ENCODE data around the gene BRI3BP.
"Not testable (repeated sequence)": the region's sequence is repeated elsewhere in the genome, so short reads cannot be mapped to it uniquely, and the experiment has no call there.

The BRI3BP gene

GRCh38 chr12:125024949-125025563 lies 31.6 kb downstream of the BRI3BP start:
- no peak for DNase-seq

DNA sequence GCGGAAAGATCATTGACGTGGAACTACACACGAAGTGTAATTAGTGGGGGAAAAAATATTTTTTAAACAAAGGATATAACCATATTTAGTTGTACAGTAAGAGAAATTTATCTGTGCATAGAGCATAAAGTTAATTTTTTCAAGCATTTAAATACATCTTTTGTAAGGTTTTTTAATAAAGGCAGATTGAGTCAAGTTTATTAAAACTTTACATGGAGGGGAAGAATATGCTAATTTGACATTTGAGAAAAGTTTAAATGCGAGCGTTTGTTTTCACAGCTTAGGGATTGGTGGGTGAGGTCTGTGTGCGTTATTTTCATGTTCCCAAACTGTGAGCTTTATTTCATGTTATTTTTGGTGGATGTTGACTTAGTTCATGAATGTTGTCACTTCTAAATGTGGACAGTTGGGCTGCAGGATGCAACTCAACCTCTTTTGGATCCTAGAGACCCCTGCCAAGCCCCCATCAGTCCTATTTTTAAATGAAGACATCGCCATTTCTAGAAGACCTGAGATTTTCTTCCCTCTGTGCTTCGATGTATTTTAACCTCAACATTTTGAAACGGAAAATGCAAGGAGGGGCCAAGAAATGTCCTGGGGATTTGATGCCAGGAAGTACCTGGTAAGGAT lies 32.3 kb downstream of the BRI3BP start:
- DNase-seq = no peak

DNA sequence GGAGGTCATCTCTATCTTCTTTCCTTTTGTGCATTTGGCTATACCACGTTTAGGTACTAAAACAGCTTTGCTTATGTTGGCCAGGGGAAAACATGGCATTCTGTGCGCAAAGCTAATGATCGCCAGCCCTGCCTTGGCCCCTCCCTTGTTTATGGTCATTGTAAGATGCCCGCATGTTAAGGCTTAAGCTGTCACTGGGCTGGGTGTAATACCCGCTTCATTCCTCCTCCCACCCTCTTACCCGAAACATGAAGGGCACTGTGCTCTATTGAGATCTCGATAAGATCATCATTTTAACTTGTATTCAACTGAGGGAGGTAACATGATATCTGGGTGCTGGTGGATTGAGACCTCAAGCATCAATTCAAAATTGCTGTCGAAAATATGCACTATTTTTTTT lies 34.7 kb downstream of the BRI3BP start:
- DNase-seq = no peak

GRCh38 chr12:125029761-125030358 lies 36.4 kb downstream of the BRI3BP start:
- no peak for DNase-seq

DNA sequence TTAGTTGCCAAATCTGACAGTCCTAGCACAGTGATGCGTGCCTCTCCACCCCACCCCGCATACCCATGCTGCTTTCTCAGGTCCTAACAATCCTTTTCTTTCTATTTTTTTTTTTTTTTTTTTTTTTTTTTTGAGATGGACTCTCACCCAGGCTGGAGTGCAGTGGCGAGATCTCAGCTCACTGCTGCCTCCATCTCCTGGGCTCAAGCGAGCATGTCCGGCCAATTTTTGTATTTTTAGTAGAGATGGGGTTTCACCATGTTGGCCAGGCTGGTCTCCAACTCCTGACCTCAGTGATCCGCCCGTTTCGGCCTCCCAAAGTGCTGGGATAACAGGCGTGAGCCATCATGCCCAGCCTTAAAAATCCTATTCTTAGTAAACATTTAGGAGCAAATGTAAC lies 38.0 kb downstream of the BRI3BP start:
- not testable (repeated sequence) for DNase-seq

DNA sequence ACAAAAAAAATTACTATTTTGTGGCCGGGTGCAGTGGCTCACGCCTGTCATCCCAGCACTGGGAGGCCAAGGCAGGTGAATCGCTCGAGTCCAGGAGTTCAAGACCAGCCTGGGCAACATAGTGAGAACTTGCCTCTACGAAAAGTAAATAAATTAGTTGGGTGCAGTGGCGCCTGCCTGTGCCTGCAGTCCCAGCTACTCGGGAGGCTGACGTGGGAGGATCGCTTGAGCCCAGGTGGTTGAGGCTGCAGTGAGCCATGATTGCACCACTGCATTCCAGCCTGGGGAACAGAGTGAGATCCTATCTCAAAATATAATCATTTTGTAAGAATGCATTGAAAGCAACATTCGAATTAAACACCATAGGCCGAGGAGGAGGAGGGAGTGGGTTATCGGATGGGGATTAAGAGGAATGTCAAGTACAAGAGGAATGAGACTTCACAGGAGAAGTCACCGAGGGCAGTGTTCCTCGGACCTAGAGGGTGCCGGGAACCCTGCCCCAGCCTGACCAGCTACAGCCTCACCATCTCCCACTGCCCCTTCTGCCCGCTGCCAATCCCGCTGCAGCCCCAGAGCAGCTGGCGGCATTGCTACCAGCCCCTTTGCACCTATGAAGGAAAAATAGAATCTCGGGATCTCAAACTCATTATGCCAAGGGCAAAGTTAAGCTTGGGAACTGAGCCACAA lies 39.2 kb downstream of the BRI3BP start:
- no peak for DNase-seq

- no peak for DNase-seq
Observed at GRCh38 chr12:125033288-125033687, 39.8 kb downstream of the BRI3BP start.

GRCh38 chr12:125038976-125039625 lies 45.7 kb downstream of the BRI3BP start:
- no peak for DNase-seq

DNA sequence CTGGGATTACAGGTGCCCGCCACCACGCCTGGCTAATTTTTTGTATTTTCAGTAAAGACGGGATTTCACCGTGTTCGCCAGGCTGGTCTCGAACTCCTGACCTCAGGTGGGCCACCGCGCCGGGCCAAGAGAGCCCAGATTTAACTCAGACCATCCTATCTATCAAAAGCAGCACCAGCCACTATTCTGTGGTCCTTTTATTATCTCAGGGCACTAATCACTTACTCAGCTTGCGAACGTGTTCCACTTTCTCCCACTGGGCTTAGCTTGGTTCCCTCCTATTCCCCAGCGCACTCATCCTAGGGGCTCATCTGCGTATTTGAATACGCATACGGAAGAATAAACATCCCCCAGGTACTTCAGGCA lies 55.6 kb downstream of the BRI3BP start:
- DNase-seq = no peak

GRCh38 chr12:125050446-125050845 lies 57.0 kb downstream of the BRI3BP start:
- DNase-seq = no peak

DNA sequence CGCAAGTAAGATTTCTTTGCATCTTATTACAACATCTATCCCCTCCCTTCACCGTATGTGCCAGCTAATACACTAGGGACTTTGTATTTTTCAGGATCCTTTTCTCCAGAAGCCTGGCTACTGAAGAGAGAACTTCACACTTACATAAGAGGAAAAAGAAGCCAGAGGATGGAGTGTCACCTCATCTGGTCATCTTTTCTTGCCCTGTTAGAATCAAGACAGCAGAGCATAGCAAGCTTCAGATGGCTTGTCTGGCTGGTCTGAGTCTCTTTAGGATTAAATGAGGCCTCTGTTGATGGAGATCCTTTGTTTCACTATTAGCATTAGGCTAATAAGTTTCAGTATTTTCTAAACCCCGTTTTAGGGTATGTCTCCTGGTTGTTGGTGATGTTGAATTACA lies 57.4 kb downstream of the BRI3BP start:
- DNase-seq = no peak

- DNase-seq = no peak
Observed at GRCh38 chr12:125053821-125054220, 60.4 kb downstream of the BRI3BP start.

- DNase-seq = no peak
Observed at GRCh38 chr12:125055591-125055990, 62.1 kb downstream of the BRI3BP start.

GRCh38 chr12:125056306-125056705 lies 62.9 kb downstream of the BRI3BP start:
- no peak for DNase-seq

GRCh38 chr12:125057708-125058107 lies 64.3 kb downstream of the BRI3BP start:
- DNase-seq = no peak

DNA sequence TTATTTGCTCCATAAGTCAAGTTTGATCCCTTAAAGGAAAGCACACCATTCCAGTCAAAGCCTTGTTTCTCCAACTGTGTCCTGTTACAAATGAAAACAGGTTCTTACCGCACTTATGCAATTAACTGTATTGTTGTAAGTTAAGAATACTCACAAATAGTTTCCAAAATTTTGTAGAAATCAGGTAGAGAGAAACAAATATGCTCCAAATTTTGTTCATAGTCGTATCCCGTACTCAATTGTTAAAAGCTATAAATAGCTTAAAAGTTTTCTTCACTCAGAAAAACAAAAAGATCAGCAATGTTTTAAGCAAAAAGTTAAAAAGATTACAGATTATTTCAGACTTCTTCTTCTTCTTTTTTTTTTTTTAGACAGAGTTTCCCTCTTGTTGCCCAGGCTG lies 67.8 kb downstream of the BRI3BP start:
- no peak for DNase-seq

- DNase-seq = not testable (repeated sequence)
Observed at GRCh38 chr12:125063522-125063921, 70.1 kb downstream of the BRI3BP start.

- DNase-seq = no peak
Observed at GRCh38 chr12:125064492-125064891, 71.0 kb downstream of the BRI3BP start.

DNA sequence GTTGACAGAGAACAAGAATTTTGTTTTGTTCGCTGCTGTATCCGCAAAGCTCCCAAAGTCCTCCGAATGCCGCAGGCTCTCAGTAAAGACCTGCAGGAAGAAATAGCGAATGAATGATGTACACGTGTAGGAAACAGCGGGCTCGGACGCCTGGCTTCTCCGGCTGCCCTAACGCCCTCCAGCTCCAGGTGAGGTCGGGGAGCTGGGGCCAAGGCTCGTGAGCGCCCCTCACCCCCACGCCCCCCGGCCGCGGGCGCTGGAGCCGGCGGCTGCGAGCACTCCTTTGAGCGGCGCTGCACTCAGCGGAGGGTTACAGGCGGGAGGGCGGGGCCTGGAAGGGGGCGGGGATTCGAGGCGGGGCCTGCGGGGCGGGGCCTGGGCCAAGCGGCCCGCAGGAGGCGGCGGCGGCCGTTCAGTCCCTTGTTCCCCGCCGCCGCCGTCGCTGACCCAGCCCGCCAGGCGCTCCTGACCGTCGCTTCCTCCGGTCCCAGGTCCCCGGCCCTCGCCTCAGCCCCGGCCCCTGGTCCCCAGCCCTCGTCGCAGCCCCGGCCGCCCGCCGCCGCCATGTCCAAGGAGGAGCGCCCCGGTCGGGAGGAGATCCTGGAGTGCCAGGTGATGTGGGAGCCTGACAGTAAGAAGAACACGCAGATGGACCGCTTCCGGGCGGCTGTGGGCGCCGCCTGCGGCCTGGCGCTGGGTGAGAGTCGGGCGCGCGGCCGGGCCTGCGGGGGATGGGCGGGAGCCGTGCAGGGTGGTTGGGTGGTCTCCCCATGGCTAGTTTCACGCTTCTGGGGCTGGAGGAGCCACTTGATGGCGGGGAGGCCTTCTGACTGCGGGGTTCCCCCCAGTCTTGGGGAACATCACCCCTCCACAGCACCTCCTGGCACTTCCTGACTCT lies 71.8 kb downstream of the BRI3BP start, which contains the start of gene AACS:
Gene AACS (plus strand): TSS at position 415 of the 898 bp plus-strand sequence. CDS start 150 bp downstream, at position 565.
- peak; percentile 85 for DNase-seq

- no peak for DNase-seq
Observed at GRCh38 chr12:125065919-125066570, 72.6 kb downstream of the BRI3BP start.

GRCh38 chr12:125068391-125068790 lies 74.9 kb downstream of the BRI3BP start:
- DNase-seq = no peak

DNA sequence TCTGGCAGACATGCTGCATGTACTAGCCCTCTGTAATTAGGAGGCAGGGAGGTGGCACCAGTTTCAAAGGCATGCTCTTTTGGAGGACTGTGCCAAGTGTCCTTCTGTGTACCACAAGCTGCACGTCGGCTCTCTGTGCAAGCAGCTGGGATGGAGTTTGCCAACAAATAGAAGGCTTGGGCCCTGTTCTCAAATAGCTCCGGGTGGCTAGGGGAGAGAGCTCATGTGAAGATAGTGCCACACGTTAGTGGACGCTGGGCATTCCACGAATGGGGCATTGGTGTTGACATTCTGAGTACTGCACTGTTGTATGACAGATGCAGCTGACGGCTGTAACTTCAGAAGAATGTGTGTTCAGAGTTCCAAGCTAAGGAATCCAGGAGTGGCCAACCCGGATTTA lies 76.2 kb downstream of the BRI3BP start:
- peak; percentile 65 for DNase-seq
